Hepatocyte (in vitro differentiated cells): ENCODE measurements around the gene NRG2. TPM values are rescaled to one million over a fixed set of nuclear protein-coding genes. Genes with fewer than 3 reads are reported as not detected.

Experiments used
- DNase-seq: peaks from one replicate; pipeline ENCODE4 v3.0.0-alpha.2; 2016; ENCODE audit warnings: low spot score
- H2AFZ ChIP-seq: fragments of 200-600 bp; sonication (generic); 2 replicates; pipeline ENCODE4 v1.6.0; 2016; ENCODE audit warnings: antibody characterized with exemption, mild to moderate bottlenecking
- H3K27ac ChIP-seq: fragments of 200-600 bp; sonication (generic); 2 replicates; pipeline ENCODE4 v1.5.1; 2016; ENCODE audit warnings: mild to moderate bottlenecking
- H3K27me3 ChIP-seq: fragments of 200-600 bp; sonication (generic); 2 replicates; pipeline ENCODE4 v1.6.1; 2016
- H3K36me3 ChIP-seq: fragments of 200-600 bp; sonication (generic); replicated peaks from 2 replicates; pipeline ENCODE4 v1.5.1; 2016; ENCODE audit warnings: low read depth; ENCODE audit not compliant: insufficient read depth
- H3K4me1 ChIP-seq: fragments of 200-600 bp; sonication (generic); 2 replicates; pipeline ENCODE4 v1.5.1; 2016; ENCODE audit warnings: mild to moderate bottlenecking, moderate library complexity; ENCODE audit not compliant: insufficient read depth
- H3K4me2 ChIP-seq: fragments of 200-600 bp; sonication (generic); 2 replicates; pipeline ENCODE4 v1.6.0; 2016
- H3K4me3 ChIP-seq: fragments of 200-600 bp; sonication (generic); 2 replicates; pipeline ENCODE4 v1.5.1; 2016; ENCODE audit warnings: mild to moderate bottlenecking
- H3K79me2 ChIP-seq: fragments of 200-600 bp; sonication (generic); 2 replicates; pipeline ENCODE4 v1.6.0; 2017; ENCODE audit warnings: mild to moderate bottlenecking
- H3K9me2 ChIP-seq: fragments of 200-600 bp; sonication (generic); replicated peaks from 2 replicates; pipeline ENCODE4 v1.6.0; 2017; ENCODE audit warnings: mild to moderate bottlenecking; ENCODE audit not compliant: insufficient read depth
- H3K9me3 ChIP-seq: fragments of 200-600 bp; sonication (generic); 2 replicates; pipeline ENCODE4 v1.5.1; 2016; ENCODE audit warnings: low read depth, mild to moderate bottlenecking
- H4K20me1 ChIP-seq: fragments of 200-600 bp; sonication (generic); 2 replicates; pipeline ENCODE4 v1.6.0; 2016; ENCODE audit warnings: mild to moderate bottlenecking; ENCODE audit not compliant: insufficient read depth, poor library complexity, severe bottlenecking
- CTCF ChIP-seq: fragments of 200-600 bp; sonication (generic); IDR thresholded peaks from 2 replicates; pipeline ENCODE4 v1.5.1; 2016; ENCODE audit warnings: antibody characterized with exemption, mild to moderate bottlenecking; ENCODE audit not compliant: poor library complexity
- EZH2 ChIP-seq: fragments of 200-600 bp; sonication (generic); IDR thresholded peaks from 2 replicates; pipeline ENCODE4 v1.6.1; 2016; ENCODE audit warnings: antibody characterized with exemption, mild to moderate bottlenecking, borderline replicate concordance
- EZH2phosphoT487 ChIP-seq: fragments of 200-600 bp; sonication (generic); IDR thresholded peaks from one replicate; pipeline ENCODE4 v1.6.1; 2018; ENCODE audit warnings: antibody characterized with exemption, mild to moderate bottlenecking, low read depth, moderate library complexity; ENCODE audit not compliant: unreplicated experiment, severe bottlenecking
- WGBS: methylation state at CpG from one replicate; pipeline ENCODE4 v1.1.6; 2016; ENCODE audit warnings: low lambda C conversion rate; ENCODE audit errors: missing lambda C conversion rate; 5-methylcytosine and 5-hydroxymethylcytosine counted together
- polyA plus RNA-seq: library from polyadenylated mRNA; unstranded; fragments of >200 nt; fragmentation: Nextera tagmentation; extraction: Ambion mirVana; gene quantifications from 2 replicates; pipeline ENCODE4 v1.2.1, GENCODE V29; 2016
- total RNA-seq: library from RNA; depleted of rRNA; stranded (reverse); fragments of >200 nt; gene quantifications from 2 replicates; pipeline ENCODE4 v1.2.3, GENCODE V29; 2014

Gene NRG2
- total and polyA plus RNA-seq, 2 experiments from 2014 or later = 1.4 to 1.5 TPM

GRCh38 chr5:140054086-140054689 is 11.1 kb upstream of the NRG2 start:
- TF ChIP-seq EZH2 (no peak), CTCF (no peak), EZH2phosphoT487 (no peak)
- no peaks in the 10 kb centered on the region for H3K9me3 ChIP-seq
- H4K20me1 ChIP-seq = no peaks in the 10 kb centered on the region
- no peaks in the 10 kb centered on the region for H3K79me2 ChIP-seq
- no peaks in the 10 kb centered on the region for H3K9me2 ChIP-seq
- H3K36me3 ChIP-seq = no peaks in the 10 kb centered on the region
- peaks cover 57% of the 10 kb centered on the region for H3K27me3 ChIP-seq
- no peaks in the 10 kb centered on the region for H3K4me1 ChIP-seq
- H3K4me2 ChIP-seq = no peak overlapping the region
- no peak overlapping the region for H3K27ac ChIP-seq
- H2AFZ ChIP-seq = no peak overlapping the region
- DNase-seq = no peak
- WGBS = 97% methylated on average over 1 of the region's 1 CpG
- no peak overlapping the region for H3K4me3 ChIP-seq

- no peaks in the 10 kb centered on the region for H4K20me1 ChIP-seq
- H3K4me1 ChIP-seq = no peaks in the 10 kb centered on the region
- H3K9me2 ChIP-seq = no peaks in the 10 kb centered on the region
- H3K9me3 ChIP-seq = no peaks in the 10 kb centered on the region
- peaks cover 35% of the 10 kb centered on the region for H3K27me3 ChIP-seq
- H3K4me2 ChIP-seq = no peak overlapping the region
- no peak for TF ChIP-seq EZH2
- no peak for TF ChIP-seq CTCF
- TF ChIP-seq EZH2phosphoT487 = no peak
- no peak overlapping the region for H2AFZ ChIP-seq
- no peak overlapping the region for H3K27ac ChIP-seq
- no peak for DNase-seq
- no peaks in the 10 kb centered on the region for H3K79me2 ChIP-seq
- no peaks in the 10 kb centered on the region for H3K36me3 ChIP-seq
- H3K4me3 ChIP-seq = no peak overlapping the region
- WGBS = 27% methylated on average over 1 of the region's 1 CpG
These were observed 8.9 kb upstream of the NRG2 start for GRCh38 chr5:140051950-140052349.

GRCh38 chr5:140049713-140050112 is 6.6 kb upstream of the NRG2 start:
- no peak for TF ChIP-seq CTCF
- TF ChIP-seq EZH2phosphoT487 = no peak
- TF ChIP-seq EZH2 = no peak
- Histone ChIP-seq H3K4me1 (no peaks in the 10 kb centered on the region), H4K20me1 (no peaks in the 10 kb centered on the region), H3K36me3 (no peaks in the 10 kb centered on the region), H3K27me3 (peaks cover 26% of the 10 kb centered on the region), H3K4me3 (no peak overlapping the region), H3K4me2 (no peak overlapping the region), H2AFZ (no peak overlapping the region), H3K27ac (no peak overlapping the region), H3K79me2 (no peaks in the 10 kb centered on the region), H3K9me3 (no peaks in the 10 kb centered on the region), H3K9me2 (no peaks in the 10 kb centered on the region)
- no peak for DNase-seq
- 80% methylated on average over 5 of the region's 5 CpGs for WGBS
